GM18498 (cell line): ENCODE results near the gene CAMK1D.
"Not testable (repeated sequence)": the region's sequence is repeated elsewhere in the genome, so short reads cannot be mapped to it uniquely, and the experiment has no call there.

Source experiments
- ATAC-seq: cut with Tn5 transposase; IDR thresholded peaks from one replicate; pipeline ENCODE4 v1.9.1; 2021; ENCODE audit warnings: mild to moderate bottlenecking, moderate library complexity; ENCODE audit not compliant: unreplicated experiment

CAMK1D gene

DNA sequence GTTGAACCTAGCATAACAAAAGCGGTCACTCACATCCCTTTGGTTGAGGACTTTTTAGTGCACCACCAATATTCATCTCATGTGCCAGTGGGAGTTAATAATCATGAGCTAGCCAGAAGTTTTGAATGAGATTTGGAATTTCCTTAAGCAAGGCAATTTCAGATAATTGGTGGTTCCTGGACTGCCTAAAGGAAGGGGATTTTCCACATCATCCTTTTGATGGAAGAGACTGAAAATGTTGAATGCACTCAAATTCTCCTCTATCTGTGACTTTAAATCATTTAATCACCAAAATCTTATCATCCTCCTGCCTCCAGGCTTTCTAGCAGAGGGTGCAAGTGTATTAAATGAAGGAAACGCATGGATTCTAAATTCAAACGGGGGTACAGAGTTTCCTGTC, 391.5 kb downstream of the CAMK1D start:
- no peak for ATAC-seq

GRCh38 chr10:12741360-12741804, 392.0 kb downstream of the CAMK1D start:
- ATAC-seq: no peak

GRCh38 chr10:12742771-12743170, 393.4 kb downstream of the CAMK1D start:
- no peak for ATAC-seq

DNA sequence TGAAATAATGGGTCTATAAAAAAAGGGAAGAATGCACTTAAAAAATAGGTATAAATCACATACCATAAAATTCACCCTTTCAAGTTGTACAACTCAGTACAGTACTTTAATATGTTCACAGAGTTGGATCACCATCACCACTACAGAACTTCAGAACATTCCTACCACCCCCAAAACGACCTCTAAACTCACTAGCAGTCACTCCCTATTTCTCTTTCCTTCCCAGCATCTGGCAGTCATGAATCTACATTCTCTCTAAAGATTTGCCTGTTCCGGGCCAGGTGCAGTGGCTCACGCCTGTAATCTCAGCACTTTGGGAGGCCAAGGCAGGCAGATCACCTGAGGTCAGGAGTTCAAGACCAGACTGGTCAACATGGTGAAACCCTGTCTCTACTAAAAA, 394.1 kb downstream of the CAMK1D start:
- ATAC-seq: not testable (repeated sequence)

- no peak for ATAC-seq
These were observed 394.6 kb downstream of the CAMK1D start for GRCh38 chr10:12743941-12744340.

DNA sequence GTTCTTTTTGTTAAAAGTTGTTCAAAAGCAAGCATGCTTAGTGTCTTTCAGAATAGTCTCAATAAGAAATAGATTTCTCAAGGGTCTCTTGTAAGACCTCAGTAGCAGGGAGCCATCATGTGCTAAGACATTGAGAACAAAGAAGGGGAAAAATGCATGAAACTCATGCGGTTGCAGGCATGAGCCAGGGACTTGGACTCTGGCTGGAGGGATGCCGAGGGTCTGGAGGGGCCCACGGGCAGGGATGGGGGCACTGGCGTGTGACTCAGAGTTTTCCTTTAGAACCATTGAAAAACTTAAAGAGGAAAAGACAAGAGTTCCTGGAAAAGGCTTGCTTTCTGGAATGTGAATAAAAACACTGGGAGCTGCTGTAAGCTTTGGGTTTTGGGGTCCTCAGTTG, 398.8 kb downstream of the CAMK1D start:
- ATAC-seq: no peak

DNA sequence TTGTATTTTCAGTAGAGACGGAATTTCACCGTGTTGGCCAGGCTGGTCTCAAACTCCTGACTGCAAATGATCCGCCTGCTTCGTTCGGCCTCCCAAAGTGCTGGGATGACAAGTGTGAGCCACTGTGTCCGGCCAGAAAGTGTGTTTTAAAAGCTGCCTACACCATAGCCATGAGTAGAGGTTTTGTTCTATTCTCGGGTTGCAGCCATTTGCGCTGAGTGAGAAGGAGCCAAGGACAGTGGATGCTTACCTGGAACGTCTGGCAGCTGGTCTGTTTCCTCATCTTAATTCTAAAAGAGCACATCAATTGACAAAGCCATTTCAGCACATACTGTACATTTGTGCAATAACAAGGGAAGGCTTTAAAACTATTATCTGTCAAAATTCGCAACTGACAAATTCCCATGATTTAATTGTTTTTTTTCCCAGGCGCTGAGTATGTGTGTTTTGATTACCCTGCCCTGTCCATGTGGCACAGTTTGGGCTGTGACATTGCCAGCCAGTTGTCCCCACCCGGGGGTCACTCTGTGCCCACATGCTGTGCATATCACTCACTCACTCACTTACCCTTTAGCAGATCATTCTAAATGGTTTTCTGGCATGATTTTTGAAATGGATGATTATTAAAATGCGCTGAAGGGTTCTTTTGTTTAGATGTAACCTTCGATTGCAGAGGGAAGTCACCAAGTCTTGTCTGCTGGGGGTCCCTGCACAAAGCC, 400.6 kb downstream of the CAMK1D start:
- ATAC-seq: no peak

DNA sequence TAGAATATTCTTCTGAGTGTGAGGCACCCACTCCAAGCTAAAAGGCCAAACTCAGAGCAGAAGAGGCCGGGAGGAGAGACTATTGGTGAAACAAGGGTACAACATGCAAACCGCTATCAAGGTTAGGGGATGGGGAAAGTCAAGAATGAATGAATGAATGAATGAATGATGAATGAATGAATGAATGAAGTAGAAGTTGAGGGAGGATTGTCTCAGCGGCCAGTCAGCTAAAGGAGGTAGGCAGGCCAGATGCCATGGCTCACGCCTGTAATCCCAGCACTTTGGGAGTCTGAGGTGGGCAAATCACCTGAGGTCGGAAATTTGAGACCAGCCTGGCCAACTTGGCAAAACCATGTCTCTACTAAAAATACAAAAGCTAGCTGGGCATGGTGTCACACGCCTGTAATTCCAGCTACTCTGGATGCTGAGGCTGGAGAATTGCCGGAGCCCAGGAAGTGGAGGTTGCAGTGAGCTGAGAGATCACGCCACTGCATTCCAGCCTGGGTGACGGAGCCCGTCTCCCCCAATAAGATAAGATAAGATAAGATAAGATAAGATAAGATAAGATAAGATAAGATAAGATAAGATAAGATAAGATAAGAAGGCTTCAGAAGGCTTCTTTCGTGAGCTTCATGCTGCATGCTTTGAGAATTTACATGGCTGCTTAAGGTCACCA, 401.3 kb downstream of the CAMK1D start:
- no peak for ATAC-seq

DNA sequence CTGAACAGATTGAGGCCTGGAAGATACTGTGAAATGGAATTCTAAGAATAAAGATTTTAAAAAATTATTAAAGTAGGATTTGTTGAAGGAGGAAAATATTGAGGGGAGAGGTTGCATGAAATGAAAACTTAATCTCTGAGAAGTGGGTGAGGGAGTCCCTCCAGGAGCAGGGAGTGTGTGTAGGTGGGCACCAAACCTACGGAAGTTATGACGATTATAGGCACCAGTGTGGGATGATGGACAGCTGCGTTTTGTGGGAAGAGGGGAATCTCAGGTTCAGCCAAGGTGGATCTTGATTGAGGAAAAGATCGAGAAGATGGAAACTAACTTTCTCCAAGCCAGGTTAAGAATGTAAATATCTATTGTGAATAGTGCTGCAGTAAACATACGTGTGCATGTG, 405.7 kb downstream of the CAMK1D start:
- no peak for ATAC-seq

DNA sequence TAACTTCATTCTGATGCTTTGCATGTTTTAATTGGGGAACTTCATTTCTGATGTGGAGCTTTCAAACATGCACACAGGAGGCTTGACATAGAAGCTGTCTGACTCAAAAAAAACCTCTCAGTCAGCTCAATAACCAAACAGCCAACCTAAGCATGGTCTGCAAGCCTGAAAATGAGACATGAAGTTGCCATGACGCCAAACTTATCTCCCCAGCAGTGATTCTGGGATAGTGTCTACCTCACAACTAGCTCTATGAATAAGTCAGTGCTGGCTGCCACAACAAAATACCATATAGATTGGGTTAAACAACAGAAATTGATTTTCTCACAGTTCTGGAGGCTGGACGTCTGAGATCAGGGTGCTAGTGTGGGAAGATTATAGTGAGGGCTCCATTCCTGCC, 408.0 kb downstream of the CAMK1D start:
- no peak for ATAC-seq

- ATAC-seq: no peak
These were observed 408.9 kb downstream of the CAMK1D start for GRCh38 chr10:12758271-12758670.

GRCh38 chr10:12766223-12766622, 416.9 kb downstream of the CAMK1D start:
- ATAC-seq: no peak

DNA sequence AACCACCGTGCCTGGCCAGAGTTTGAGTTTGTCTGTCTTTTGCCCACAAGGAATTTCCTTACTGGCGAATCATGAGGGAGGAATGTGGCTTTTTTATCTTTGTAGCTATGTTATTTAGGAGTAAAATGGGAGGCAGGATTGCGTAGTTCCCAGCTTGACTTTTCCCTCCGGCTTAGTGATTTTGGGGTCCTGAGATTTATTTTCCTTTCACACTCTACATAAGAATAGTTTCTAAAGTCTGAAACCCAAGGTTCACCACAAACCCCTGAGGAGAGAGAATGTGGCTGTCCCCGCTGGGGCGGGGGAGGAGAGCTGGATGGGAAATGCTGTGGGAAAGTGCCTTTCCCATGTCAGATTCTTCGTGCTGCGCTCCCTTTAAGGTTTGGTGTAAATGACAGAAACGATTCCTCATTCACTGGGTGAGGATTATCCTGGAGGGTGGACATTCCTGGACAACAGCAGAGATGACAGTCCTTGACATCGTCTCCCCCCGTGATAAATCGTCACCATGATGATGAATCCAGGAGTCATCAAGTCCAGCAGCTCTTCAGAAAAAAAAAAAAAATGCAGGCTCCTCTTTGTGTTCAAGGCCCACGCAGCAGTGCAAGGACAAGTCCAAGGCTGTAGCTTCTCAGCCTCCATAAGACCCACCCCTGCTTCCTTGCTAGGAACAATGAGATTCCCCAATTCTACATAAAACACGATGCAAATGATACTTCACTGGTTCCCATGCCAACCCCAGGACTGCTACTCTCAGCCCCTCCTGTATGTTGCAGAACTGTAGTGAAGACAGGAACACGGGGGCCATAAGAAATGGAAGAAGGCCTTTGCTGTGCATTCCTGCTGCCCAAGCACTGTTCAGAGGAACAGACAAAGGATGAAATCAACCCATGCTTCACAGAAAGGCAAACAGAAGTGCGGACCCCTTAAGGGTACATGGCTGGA, 419.1 kb downstream of the CAMK1D start:
- no peak for ATAC-seq

GRCh38 chr10:12769323-12770044, 420.1 kb downstream of the CAMK1D start:
- ATAC-seq: no peak

DNA sequence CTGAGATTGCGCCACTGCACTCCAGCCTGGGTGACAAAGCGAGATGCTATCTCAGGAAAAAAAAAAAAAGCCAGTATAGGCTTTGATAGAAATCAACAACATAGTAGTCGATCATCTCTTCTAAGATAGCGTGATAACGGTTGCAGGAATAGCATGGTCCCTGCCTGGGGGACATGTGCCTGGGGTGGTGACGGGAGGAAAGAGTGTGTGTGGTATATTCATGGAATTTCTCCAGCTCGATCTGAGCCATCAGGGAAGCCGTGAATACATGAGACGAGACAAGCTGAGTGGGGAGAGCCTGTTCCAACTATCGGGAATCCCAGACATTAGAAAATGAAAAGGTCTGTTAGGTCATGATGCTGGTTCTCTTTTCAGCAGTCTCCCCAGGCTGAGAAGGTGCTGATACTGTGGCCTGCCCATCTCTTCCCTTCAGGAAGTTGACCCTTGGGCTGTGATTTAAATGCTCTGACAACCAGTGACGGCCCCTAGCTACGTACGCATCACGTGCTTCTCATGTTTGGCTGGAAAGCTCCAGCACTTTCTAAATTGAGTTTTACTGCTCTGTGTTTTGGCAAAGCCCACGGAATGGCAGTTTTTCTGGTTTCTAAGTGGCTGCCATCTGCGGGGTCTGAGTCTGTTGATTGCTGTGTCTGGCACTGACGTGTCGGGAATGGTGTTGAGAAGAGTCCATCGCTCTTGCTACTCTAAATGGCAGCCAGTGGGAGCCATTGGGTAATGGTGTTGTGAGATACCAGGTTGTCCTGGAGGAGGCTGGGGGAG, 422.8 kb downstream of the CAMK1D start:
- no peak for ATAC-seq

DNA sequence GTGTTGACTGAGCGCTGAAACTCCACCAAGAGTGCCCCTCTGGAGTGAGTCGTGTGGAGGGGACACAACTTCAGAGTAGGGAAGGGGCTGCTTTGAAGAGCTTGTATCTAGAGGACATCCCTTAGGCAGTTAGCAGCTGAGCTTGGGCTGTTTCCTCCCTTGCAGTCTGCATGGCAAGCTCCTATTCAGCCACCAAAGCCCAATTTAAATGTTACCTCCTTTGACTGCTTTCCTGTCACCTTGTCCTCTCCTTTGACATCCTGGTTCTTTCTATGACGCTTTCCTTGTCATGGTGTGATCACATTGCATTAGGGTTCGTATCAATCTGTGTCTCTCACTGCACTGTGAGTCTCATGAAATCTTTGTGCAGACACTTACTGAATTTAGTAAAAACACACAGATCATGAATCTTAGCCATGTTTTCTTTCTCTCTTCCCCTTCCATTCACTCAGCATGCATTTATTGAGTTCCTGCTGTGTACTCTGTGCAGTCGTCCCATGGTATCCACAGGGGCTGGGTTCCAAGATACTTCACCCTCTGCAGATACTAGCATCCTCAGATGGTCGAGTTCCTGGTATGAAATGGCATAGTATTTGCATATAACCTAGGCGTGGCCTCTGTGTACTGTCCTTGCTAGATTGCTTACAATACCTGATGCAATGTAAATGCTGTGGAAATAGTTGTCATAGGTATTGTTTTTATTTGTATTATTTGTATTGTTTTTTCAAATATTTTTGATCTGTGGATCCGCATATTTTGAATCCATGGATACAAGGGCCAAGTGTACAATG, 423.6 kb downstream of the CAMK1D start:
- ATAC-seq: no peak

GRCh38 chr10:12774204-12774894, 425.0 kb downstream of the CAMK1D start:
- no peak for ATAC-seq

DNA sequence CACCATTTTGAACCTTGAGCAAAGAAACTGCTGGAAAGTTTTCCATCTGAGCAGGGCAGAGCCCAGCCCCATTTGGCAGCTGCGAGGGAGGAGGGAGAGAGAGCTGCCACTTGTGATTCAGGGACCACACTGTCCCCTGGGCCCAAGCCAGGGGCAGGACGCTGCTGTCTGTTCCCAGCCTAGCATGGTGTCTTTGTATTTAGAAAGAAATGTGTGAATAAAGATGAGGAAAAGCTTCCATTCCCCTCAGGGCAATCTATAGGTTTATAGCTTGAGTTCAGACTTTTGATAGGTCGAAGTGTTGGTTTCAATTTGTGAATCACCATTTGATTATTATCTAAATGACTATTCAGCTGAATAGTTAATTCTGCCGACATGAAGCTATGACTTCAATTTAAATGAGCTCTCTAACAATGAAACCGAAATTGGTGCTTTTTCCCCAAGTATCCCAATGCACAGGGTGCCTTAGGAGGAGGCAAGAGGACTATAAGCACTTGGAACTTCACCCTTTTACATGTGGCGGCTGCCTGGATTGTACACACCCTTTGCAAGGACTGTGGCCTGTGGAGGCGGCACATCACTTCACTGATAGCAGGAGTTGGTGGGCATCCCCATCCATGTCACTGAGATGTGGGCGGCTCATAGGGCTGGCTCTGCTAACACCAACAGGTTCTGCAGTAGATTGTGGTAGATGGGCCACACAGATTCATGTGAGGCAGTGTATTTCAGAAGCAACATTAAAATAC, 428.7 kb downstream of the CAMK1D start:
- no peak for ATAC-seq
